ENCODE results near the gene COQ2.

The COQ2 gene

DNA sequence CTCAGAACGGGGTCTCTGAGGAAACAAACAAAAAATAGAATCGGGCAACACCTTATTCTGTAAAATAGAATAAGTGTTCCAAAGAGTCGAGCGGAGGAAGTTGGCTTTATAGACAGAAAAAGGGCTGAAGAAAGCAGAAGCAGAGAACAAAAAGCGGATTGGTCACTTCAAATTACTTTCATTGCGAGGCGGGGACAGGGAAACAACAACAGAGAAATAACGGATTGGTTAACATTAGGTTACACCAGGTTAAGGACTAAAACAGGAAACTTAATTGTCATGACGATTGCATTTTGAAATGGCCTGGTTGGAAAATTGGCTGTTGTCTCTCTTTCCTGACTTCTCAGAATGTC is 433 bp upstream of the COQ2 start:
- peaks cover 33% of the 10 kb centered on the region for H3K4me1 ChIP-seq (ENCODE audit: low read depth, poor library complexity, severe bottlenecking)
- no peaks in the 10 kb centered on the region for H4K20me1 ChIP-seq (ENCODE audit: insufficient read depth)
- no peaks in the 10 kb centered on the region for H3K79me2 ChIP-seq (ENCODE audit: insufficient read depth, low read depth)
- H3K27ac ChIP-seq: peak overlapping the region; percentile 66
- no peaks in the 10 kb centered on the region for H3K36me3 ChIP-seq (ENCODE audit: insufficient read depth)
- TF ChIP-seq, protein P1, sequence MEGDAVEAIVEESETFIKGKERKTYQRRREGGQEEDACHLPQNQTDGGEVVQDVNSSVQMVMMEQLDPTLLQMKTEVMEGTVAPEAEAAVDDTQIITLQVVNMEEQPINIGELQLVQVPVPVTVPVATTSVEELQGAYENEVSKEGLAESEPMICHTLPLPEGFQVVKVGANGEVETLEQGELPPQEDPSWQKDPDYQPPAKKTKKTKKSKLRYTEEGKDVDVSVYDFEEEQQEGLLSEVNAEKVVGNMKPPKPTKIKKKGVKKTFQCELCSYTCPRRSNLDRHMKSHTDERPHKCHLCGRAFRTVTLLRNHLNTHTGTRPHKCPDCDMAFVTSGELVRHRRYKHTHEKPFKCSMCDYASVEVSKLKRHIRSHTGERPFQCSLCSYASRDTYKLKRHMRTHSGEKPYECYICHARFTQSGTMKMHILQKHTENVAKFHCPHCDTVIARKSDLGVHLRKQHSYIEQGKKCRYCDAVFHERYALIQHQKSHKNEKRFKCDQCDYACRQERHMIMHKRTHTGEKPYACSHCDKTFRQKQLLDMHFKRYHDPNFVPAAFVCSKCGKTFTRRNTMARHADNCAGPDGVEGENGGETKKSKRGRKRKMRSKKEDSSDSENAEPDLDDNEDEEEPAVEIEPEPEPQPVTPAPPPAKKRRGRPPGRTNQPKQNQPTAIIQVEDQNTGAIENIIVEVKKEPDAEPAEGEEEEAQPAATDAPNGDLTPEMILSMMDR (conservative IDR thresholded peaks at IDR 0.05; ENCODE audit: low read depth, low read length): no peak
- H3K27me3 ChIP-seq (ENCODE audit: insufficient read depth, low read depth): no peaks in the 10 kb centered on the region
- H2AFZ ChIP-seq (ENCODE audit: low read depth): peak overlapping the region; percentile 91
- peak overlapping the region; percentile 84 for H3K4me3 ChIP-seq (IDR thresholded peaks at IDR 0.05; ENCODE audit: insufficient read depth, low read depth, low read length)
- peak overlapping the region; percentile 74 for H3K4me2 ChIP-seq
- H3K9ac ChIP-seq: peak overlapping the region; percentile 81

DNA sequence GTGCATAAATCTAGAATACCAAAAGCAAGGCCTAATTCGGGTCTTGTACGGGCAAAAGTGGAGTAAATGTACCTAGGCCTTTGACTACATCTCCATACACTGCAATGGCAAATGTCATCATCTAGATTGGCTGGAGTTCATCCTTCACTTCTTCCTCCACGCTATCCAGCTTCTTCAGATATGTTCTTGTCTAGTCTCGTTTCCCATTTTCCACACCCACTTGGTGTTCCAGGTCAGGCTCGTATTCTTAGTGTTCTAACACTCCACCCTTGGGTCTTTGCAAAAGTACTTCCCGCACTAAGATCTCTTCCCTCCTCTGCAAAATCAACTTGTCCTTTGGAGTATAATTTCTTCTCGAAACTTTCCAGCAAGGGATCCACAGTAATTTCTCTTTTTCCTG is 1.4 kb downstream of the COQ2 start:
- Histone ChIP-seq H2AFZ (ENCODE audit: low read depth) (no peak overlapping the region), H3K4me3 (IDR thresholded peaks at IDR 0.05; ENCODE audit: insufficient read depth, low read depth, low read length) (no peak overlapping the region), H3K4me2 (peak overlapping the region; percentile 74), H3K79me2 (ENCODE audit: insufficient read depth, low read depth) (no peaks in the 10 kb centered on the region), H3K36me3 (ENCODE audit: insufficient read depth) (no peaks in the 10 kb centered on the region), H4K20me1 (ENCODE audit: insufficient read depth) (no peaks in the 10 kb centered on the region), H3K27me3 (ENCODE audit: insufficient read depth, low read depth) (no peaks in the 10 kb centered on the region), H3K9ac (no peak overlapping the region), H3K4me1 (ENCODE audit: low read depth, poor library complexity, severe bottlenecking) (peaks cover 33% of the 10 kb centered on the region), H3K27ac (no peak overlapping the region)
- TF ChIP-seq, protein P1 (conservative IDR thresholded peaks at IDR 0.05; ENCODE audit: low read depth, low read length): no peak

DNA sequence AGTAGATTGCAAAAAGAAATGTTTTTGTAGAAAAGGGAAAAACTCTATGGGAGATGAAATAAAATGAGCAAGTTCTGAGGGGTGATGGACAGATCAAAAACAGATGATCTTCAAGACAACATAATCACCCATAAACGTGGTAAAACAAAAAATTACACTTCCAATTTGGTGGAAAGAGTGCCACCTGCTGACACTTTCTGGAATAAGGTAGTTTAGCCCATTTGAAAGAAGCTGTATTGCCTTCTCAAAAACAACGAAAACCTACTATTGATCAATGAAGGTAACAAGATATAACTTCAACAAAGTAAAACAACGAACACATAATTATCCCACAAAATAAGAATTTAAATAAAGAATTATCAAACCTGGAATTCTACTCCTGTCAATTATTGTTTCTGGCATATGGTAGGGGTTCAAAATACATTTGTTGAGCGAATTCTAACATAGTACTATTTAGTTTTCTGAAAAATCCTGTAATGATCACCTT is 2.5 kb downstream of the COQ2 start:
- H3K79me2 ChIP-seq (ENCODE audit: insufficient read depth, low read depth): no peaks in the 10 kb centered on the region
- no peak overlapping the region for H3K4me3 ChIP-seq (IDR thresholded peaks at IDR 0.05; ENCODE audit: insufficient read depth, low read depth, low read length)
- no peak overlapping the region for H3K27ac ChIP-seq
- peaks cover 33% of the 10 kb centered on the region for H3K4me1 ChIP-seq (ENCODE audit: low read depth, poor library complexity, severe bottlenecking)
- no peak overlapping the region for H3K9ac ChIP-seq
- no peak overlapping the region for H2AFZ ChIP-seq (ENCODE audit: low read depth)
- TF ChIP-seq, protein P1 (conservative IDR thresholded peaks at IDR 0.05; ENCODE audit: low read depth, low read length): peak; percentile 74; the same call in 1 of the 2 replicates
- H3K4me2 ChIP-seq: peak overlapping the region; percentile 41
- no peaks in the 10 kb centered on the region for H3K27me3 ChIP-seq (ENCODE audit: insufficient read depth, low read depth)
- no peaks in the 10 kb centered on the region; the same call in 1 of the 2 replicates for H3K36me3 ChIP-seq (ENCODE audit: insufficient read depth)
- H4K20me1 ChIP-seq (ENCODE audit: insufficient read depth): no peaks in the 10 kb centered on the region

DNA sequence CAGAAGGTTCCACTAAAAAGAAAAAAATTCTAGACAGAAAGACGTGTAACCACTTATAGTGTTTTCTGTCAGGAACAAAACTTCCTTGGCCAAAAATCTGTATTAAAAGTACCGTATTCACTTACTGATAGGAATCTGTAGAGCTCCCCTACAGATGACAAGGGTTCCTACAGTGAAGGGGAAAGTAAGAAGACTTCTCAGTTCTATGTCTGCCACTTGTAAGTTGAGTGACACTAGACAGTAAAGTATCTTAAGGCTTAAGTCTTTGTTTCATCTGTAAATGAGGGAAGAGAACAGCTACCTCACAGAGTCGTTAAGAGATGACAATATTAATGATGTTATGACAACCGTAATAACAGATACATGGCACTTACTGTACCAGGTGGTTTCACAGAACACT is 3.3 kb downstream of the COQ2 start:
- Histone ChIP-seq H3K4me3 (IDR thresholded peaks at IDR 0.05; ENCODE audit: insufficient read depth, low read depth, low read length) (no peak overlapping the region), H3K9ac (no peak overlapping the region), H3K4me1 (ENCODE audit: low read depth, poor library complexity, severe bottlenecking) (peaks cover 38% of the 10 kb centered on the region), H3K36me3 (ENCODE audit: insufficient read depth) (no peaks in the 10 kb centered on the region; the same call in 1 of the 2 replicates), H3K27ac (no peak overlapping the region), H3K79me2 (ENCODE audit: insufficient read depth, low read depth) (no peaks in the 10 kb centered on the region), H4K20me1 (ENCODE audit: insufficient read depth) (no peaks in the 10 kb centered on the region), H2AFZ (ENCODE audit: low read depth) (no peak overlapping the region), H3K27me3 (ENCODE audit: insufficient read depth, low read depth) (no peaks in the 10 kb centered on the region), H3K4me2 (0 out of 2 replicates have a peak overlapping the region, but pooled peaks have one; percentile 41)
- TF ChIP-seq, protein P1 (conservative IDR thresholded peaks at IDR 0.05; ENCODE audit: low read depth, low read length): no peak
